ENCODE measurements around the gene TPP1. TPM values are rescaled to one million over a fixed set of nuclear protein-coding genes. Genes with fewer than 3 reads are reported as not detected.

TPP1 gene
- total and polyA plus RNA-seq, 9 donors, result 21.0 to 360 (median 58.2) TPM

GRCh38 chr11:6587360-6587953, 31.8 kb downstream of the TPP1 start:
- no peak overlapping the region for H3K27ac ChIP-seq
- DNase-seq, result no peak

GRCh38 chr11:6586434-6587359, 32.5 kb downstream of the TPP1 start:
- Histone ChIP-seq H3K4me1 (ENCODE audit: insufficient read depth) (no peaks in the 10 kb centered on the region), H3K4me3 (no peak overlapping the region), H3K27me3 (no peaks in the 10 kb centered on the region), H3K36me3 (no peaks in the 10 kb centered on the region), H3K9me3 (no peaks in the 10 kb centered on the region), H3K27ac (no peak overlapping the region)
- no peak for TF ChIP-seq POLR2A (IDR thresholded peaks at IDR 0.05)
- TF ChIP-seq CTCF (IDR thresholded peaks at IDR 0.05), result no peak
- no peak for TF ChIP-seq EP300 (IDR thresholded peaks at IDR 0.05)
- intact Hi-C loops (cut with DNase I), result no loop called here
- DNase-seq, result no peak
- 91 to 94% (median 92%) methylated on average over 25 of the region's 25 CpGs for WGBS, 3 donors

More at GRCh38 chr11:6587360-6587953, 31.8 kb downstream of the TPP1 start:
- H3K4me3 ChIP-seq, result no peak overlapping the region
- intact Hi-C loops (cut with DNase I), result no loop called here
- 86 to 97% (median 97%) methylated on average over 11 of the region's 11 CpGs for WGBS, 3 donors
- H3K9me3 ChIP-seq, result no peaks in the 10 kb centered on the region
- H3K27me3 ChIP-seq, result no peaks in the 10 kb centered on the region
- H3K4me1 ChIP-seq (ENCODE audit: insufficient read depth), result no peaks in the 10 kb centered on the region
- H3K36me3 ChIP-seq, result no peaks in the 10 kb centered on the region
- TF ChIP-seq EP300 (IDR thresholded peaks at IDR 0.05), result no peak
- no peak for TF ChIP-seq CTCF (IDR thresholded peaks at IDR 0.05)
- TF ChIP-seq POLR2A (IDR thresholded peaks at IDR 0.05), result no peak

- no peak for DNase-seq
- H3K4me3 ChIP-seq, result no peak overlapping the region
- H3K4me1 ChIP-seq (ENCODE audit: insufficient read depth), result no peaks in the 10 kb centered on the region
- TF ChIP-seq CTCF (IDR thresholded peaks at IDR 0.05) (no peak), POLR2A (IDR thresholded peaks at IDR 0.05) (no peak), EP300 (IDR thresholded peaks at IDR 0.05) (no peak)
- H3K27ac ChIP-seq, result no peak overlapping the region
- no peaks in the 10 kb centered on the region for H3K36me3 ChIP-seq
- no peaks in the 10 kb centered on the region for H3K27me3 ChIP-seq
- WGBS, 3 donors, result 90 to 94% (median 93%) methylated on average over 4 of the region's 4 CpGs
- intact Hi-C loops (cut with DNase I), result no loop called here
- H3K9me3 ChIP-seq, result no peaks in the 10 kb centered on the region
Observed at GRCh38 chr11:6584528-6584927, 34.7 kb downstream of the TPP1 start.

GRCh38 chr11:6583584-6583983, 35.6 kb downstream of the TPP1 start:
- H3K4me3 ChIP-seq, result no peak overlapping the region
- 95 to 98% (median 95%) methylated on average over 1 of the region's 1 CpG for whole genome bisulfite sequencing, 3 donors
- no peak overlapping the region for H3K27ac ChIP-seq
- H3K9me3 ChIP-seq, result no peaks in the 10 kb centered on the region
- intact Hi-C loops (cut with DNase I), result no loop called here
- H3K27me3 ChIP-seq, result no peaks in the 10 kb centered on the region
- H3K4me1 ChIP-seq (ENCODE audit: insufficient read depth), result no peaks in the 10 kb centered on the region
- no peak for TF ChIP-seq EP300 (IDR thresholded peaks at IDR 0.05)
- no peak for TF ChIP-seq CTCF (IDR thresholded peaks at IDR 0.05)
- TF ChIP-seq POLR2A (IDR thresholded peaks at IDR 0.05), result no peak
- no peaks in the 10 kb centered on the region for H3K36me3 ChIP-seq
- no peak for DNase-seq
